Kidney epithelial cell (primary cell): ENCODE data around the gene LZTS3. TPM values are rescaled to one million over a fixed set of nuclear protein-coding genes. Genes with fewer than 3 reads are reported as not detected.
"Not testable (repeated sequence)": the region's sequence is repeated elsewhere in the genome, so short reads cannot be mapped to it uniquely, and the experiment has no call there.

Experiments used
- DNase-seq: peaks from one replicate; pipeline ENCODE4 v3.0.0-alpha.2; 2010; ENCODE audit warnings: low read depth
- H3K27me3 ChIP-seq: 2 replicates; pipeline ENCODE4 v1.6.0; 2011; ENCODE audit warnings: low read length; ENCODE audit not compliant: control insufficient read depth, insufficient read depth
- H3K36me3 ChIP-seq: 2 replicates; pipeline ENCODE4 v1.5.1; 2011; ENCODE audit warnings: low read length; ENCODE audit not compliant: control insufficient read depth, insufficient read depth
- H3K4me3 ChIP-seq: 2 replicates; pipeline ENCODE4 v1.5.1; 2011; ENCODE audit warnings: low read depth, mild to moderate bottlenecking, control low read depth, low read length
- CTCF ChIP-seq: IDR thresholded peaks from 2 replicates; pipeline ENCODE4 v1.5.1; 2011; ENCODE audit warnings: mild to moderate bottlenecking, moderate library complexity, low read length, control low read depth, inconsistent platforms; ENCODE audit not compliant: insufficient read depth, poor library complexity, severe bottlenecking
- total RNA-seq: library from RNA; depleted of rRNA; stranded (reverse); fragments of >200 nt; gene quantifications from 2 replicates; pipeline ENCODE4 v1.2.3, GENCODE V29; 2015

The LZTS3 gene
- total RNA-seq, 1 donor from 2014 or later: 10.4 TPM

DNA sequence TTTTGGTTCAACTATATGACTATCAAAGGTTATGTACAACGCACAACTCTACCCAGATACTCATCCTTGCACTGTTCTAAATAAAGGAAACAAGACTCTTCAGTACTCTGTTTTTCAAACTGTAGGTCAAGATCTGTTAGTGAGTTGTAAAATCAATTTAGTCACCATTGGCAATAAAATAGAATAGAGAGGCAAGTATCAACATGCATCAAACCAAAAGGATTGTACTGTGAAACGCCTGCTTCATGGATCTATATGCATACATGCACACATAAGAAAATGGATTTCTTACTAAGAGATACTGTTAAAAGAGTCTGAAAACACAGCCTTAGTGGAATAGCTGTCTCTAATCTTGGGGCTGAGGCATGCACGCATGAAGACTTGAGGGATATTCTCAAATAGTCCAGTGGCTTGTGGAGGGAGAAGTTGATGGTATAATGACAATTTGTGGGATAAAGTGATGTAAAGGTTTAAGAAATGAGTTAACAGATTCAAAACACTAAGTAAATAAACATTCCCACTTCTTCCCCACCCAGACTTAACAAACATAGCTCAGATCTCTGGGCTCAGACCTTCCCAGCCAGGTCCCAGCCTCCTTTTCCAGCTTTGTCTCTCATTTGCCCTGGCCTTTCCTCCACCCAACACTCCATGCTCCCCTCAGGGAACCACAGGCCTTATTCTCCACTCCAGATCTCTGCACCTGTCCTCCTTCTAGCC is 10.7 kb upstream of the LZTS3 start:
- no peak for TF ChIP-seq CTCF
- no peak overlapping the region for H3K4me3 ChIP-seq
- DNase-seq: no peak

GRCh38 chr20:3182429-3182828 is 9.1 kb upstream of the LZTS3 start:
- not testable (repeated sequence) for H3K36me3 ChIP-seq, DNase-seq, H3K4me3 ChIP-seq, H3K27me3 ChIP-seq

More for the DNA sequence above, 10.7 kb upstream of the LZTS3 start:
- peaks cover 2% of the 10 kb centered on the region for H3K36me3 ChIP-seq
- H3K27me3 ChIP-seq: no peaks in the 10 kb centered on the region

GRCh38 chr20:3181270-3181669 is 7.9 kb upstream of the LZTS3 start:
- no peak for DNase-seq
- no peaks in the 10 kb centered on the region for H3K36me3 ChIP-seq
- TF ChIP-seq CTCF: no peak
- H3K27me3 ChIP-seq: no peaks in the 10 kb centered on the region
- no peak overlapping the region for H3K4me3 ChIP-seq

DNA sequence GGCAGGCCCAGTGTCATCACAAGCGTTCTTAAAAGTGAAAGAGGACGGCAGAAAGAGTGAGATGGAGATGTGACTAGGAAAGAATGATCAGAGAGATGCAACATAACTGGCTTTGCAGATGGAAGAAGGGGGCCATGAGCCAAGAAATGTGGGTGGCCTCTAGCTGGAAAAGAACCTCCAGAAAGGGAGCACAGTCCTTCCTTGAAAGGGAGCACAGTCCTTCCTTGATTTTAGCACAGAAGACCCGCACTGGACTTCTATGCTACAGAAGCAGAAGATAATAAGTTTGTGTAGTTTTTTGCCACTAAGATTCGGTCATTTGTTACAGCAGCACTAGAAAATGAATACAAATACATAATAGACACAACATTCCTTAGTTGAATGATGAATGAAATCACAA is 7.0 kb upstream of the LZTS3 start:
- no peaks in the 10 kb centered on the region for H3K27me3 ChIP-seq
- no peak for TF ChIP-seq CTCF
- no peak overlapping the region for H3K4me3 ChIP-seq
- DNase-seq: no peak
- H3K36me3 ChIP-seq: no peaks in the 10 kb centered on the region

DNA sequence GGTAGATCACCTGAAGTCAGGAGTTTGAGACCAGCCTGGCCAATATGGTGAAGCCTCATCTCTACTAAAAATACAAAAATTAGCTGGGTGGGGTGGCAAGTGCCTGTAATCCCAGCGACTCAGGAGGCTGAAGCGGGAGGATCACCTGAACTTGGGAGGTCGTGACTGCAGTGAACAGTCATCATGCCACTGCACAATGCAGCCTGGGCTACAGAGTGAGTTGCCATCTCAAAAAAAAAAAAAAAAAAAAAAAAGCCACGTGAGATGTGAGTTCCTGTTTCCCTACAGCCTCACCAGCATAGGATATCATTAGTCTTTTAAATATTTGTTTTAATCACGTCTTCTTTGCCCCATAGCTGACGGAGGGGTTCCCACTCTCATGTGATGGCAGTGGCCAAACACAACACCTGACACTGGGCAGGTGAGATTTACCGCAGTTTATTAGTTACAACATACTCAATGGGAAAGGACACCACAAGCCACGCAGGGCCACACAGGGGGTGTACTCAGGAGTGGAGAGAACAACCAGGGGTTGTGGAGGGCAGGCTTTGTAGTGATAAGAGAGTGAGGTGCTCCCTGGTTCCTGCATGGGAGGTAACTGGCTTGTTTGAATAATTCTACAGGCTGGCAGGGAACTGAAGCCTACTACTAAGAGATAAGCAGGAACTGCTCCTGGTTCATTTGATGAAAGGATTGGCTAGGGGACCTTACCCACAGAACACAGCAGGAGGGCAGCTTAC is 4.6 kb upstream of the LZTS3 start:
- DNase-seq: no peak
- no peaks in the 10 kb centered on the region for H3K36me3 ChIP-seq
- H3K27me3 ChIP-seq: no peaks in the 10 kb centered on the region
- no peak for TF ChIP-seq CTCF
- no peak overlapping the region for H3K4me3 ChIP-seq

GRCh38 chr20:3175270-3175669 is 1.9 kb upstream of the LZTS3 start:
- Histone ChIP-seq H3K27me3 (peaks cover 6% of the 10 kb centered on the region), H3K36me3 (no peaks in the 10 kb centered on the region), H3K4me3 (no peak overlapping the region)
- DNase-seq: no peak
- TF ChIP-seq CTCF: no peak
